HG03520 (cell line): ENCODE results near the gene TRIM45.
"Not testable (repeated sequence)": the region's sequence is repeated elsewhere in the genome, so short reads cannot be mapped to it uniquely, and the experiment has no call there.

Experiments used
- ATAC-seq: cut with Tn5 transposase; IDR thresholded peaks from one replicate; pipeline ENCODE4 v1.9.1; 2021; ENCODE audit warnings: mild to moderate bottlenecking, moderate library complexity; ENCODE audit not compliant: unreplicated experiment

TRIM45 gene, protein sequence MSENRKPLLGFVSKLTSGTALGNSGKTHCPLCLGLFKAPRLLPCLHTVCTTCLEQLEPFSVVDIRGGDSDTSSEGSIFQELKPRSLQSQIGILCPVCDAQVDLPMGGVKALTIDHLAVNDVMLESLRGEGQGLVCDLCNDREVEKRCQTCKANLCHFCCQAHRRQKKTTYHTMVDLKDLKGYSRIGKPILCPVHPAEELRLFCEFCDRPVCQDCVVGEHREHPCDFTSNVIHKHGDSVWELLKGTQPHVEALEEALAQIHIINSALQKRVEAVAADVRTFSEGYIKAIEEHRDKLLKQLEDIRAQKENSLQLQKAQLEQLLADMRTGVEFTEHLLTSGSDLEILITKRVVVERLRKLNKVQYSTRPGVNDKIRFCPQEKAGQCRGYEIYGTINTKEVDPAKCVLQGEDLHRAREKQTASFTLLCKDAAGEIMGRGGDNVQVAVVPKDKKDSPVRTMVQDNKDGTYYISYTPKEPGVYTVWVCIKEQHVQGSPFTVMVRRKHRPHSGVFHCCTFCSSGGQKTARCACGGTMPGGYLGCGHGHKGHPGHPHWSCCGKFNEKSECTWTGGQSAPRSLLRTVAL

DNA sequence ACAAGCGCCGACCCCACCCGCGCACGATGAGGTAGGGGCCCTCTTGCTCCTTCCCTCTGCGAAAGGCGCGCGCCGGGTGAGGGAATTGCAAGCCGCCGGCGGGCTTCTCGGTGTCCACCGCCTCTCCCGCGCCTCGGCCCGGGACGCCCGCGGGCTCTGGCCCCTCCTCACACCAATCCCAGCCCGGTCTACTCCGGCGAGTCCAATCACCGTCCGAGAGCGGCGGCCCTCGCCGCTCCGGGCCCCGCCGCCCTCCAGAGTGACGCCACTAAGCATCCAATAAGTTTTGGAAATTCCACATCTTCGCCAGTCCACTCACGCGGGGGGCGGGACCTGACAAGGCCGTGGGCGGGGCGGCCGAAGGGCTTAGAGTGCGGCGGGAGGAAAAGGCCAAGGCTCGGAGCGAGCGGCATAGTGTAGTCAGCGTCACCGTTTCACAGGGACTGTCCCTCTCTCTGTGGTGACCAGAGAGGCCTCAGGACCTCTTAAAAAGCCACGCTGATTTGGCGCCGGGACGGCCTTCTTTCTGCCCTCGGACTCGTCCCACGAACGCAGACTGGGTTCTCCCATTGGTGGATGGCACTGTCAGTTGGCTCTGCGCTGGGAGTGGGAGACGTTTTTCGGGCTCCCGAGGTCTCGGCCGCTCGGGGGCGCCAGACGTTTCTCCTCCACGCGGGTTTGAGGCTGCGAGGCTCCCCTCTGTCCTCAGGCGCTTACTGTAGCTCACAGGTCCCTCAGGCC, at the start of gene TRIM45:
Gene TRIM45, minus strand, starts transcription at position 161 of the 741 bp plus-strand sequence. CDS start 548 bp downstream, outside the sequence.
- ATAC-seq = peak; percentile 75

DNA sequence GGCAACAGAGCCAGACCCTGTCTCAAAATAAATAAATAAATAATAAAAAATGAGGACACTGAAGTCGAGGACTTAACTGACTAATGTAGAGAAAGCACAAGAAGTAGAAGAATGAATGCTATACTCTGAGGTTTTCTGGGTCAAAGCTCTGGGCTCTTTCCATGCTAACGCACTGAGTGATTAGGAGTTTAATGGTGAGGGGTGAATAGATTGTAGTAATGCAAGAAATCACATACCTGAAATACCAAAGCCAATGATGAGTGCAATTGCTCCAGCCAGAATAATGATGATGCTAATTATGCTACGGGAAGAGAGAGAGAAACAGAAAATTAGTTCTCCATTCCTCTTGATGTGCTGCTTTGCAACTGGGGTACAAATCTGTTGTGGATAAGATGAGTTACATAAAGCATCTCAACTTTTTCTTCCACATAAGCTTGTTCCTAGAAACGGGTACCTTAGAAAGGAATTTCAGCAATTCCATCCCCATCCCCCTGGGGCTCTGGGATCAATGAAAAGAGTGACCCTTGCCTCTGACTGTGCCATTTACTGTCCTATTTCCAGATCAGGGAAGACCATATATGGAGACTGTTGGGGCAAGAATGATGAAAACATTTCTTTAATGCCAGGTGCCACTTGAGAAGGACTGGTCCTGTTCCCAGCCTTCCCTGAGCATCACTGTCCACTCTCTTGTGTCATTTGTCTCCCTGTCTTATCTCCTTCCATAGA, 48.5 kb upstream of the TRIM45 start:
- ATAC-seq = no peak

DNA sequence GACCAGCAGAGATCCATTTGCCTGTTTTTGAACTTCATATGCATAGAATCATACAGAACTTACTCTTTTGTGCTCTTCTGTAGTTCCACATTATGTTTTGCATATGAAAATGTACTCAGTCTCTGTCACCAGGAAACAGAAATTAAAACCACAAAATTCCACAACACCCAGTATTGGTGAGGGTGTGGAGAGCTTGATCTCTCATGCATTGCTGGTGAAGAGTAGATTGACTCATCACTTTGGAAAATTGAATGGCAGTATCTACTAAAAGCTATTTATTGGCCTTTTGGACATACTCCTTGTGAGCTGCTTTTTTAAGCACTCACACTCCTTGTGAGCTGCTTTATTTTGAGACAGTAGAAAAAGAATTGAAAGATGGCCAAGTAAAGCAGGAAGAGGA, 45.9 kb upstream of the TRIM45 start:
- ATAC-seq = no peak

DNA sequence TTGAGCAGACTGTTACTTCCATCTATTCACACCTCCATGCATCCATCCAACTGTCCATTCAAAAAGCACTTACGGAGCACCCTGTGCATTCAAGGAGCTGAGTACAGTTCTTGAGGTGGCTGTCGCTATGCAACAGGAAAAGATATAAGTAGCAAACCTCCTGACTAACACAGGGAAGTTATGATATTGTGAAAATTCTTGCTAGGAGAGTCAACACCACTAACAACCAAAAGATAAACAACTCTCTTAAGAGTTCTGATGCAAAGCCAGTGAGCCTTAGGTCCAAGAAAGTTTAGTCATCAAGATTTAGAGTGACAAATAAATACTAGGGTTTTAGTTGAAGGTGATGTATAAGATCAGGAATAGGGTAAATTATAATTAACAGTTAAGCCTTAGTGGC, 44.5 kb upstream of the TRIM45 start:
- ATAC-seq = no peak

DNA sequence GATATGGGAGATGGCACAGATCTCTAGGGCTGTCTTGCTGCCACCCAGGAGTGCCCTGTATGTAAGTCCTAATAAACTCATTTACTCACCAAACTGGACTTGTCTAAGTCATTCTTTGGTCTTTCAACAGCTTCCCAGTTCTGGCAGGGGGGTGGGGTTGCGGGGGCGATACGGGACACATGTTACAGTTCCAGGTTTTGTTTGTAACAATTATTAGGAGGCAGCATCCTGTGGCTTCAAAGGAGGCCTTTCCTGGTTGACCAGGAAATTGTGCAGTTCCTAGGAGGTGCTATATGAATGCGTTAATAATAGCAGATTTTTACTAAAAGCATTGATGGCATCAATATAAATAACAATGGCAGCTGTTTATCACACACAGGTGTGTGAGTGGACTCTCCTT, 42.7 kb upstream of the TRIM45 start:
- ATAC-seq = no peak

DNA sequence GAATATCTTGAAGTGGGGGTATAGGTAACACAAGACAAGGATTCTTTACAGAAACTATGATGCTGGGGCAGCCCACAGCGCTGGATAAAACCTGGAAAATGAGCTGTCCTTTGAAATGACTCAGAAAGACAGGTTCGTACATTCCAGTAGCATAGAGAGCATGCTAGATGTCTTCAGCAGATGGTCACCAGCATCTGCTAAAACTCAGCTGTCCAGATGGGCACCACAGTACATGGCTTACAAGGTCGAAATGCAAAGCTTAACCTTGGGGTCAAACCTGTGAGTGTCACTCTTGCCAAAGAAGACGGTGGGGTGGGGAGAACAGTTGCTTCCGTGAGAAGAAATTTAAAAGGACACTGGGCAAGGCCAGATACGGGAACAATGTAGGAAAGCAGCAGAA, 41.3 kb upstream of the TRIM45 start:
- ATAC-seq = no peak

DNA sequence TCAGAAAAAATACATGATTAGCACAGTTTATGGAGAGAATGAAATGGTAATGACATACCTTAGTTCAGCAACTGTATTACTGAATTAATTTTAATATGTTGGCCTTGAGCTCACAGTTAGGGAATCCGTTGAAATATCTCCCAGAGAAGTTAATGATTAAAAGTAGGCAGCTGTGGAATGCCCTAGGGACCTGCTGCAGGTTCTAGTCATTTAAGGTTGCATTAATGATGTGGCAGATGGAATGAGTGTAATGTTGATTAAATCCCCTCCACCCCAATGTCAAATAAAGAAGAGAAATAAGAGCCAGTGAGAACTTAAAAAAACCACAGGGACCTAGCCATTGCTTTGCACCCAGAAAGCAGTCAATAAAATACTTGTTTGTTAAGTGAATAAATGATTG, 40.3 kb upstream of the TRIM45 start:
- no peak for ATAC-seq

DNA sequence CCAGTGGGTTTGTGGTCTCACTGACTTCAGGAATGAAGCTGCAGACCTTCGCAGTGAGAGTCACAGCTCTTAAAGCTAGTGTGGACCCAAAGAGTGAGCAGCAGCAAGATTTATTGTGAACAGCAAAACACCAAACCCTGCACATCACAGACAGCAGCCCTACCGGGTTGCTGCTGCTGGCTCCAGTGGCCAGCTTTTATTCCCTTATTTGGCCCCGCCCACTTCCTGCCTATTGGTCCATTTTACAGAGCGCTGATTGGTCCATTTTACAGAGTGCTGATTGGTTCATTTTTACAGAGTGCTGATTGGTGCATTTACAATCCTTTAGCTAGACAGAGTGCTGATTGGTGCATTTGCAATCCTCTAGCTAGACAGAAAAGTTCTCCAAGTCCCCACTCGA, 29.8 kb upstream of the TRIM45 start:
- not testable (repeated sequence) for ATAC-seq

DNA sequence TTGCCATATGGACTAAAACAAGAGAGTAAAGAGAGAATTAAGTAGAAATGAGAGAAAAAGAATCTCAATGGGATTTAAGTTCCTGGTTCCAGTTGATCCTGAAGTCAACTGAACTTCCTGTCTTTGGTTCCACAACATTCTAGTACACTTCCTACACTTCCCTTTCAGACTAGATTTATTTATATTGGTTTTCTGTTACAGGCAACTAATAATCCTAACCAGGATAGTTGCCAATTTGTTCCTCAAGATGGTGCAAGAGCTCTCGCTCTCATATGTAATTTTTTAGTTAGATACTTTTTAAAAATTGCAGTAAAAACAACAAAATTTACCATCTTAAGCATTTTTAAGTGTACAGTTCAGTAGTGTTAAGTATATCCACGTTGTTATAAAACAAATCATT, 28.8 kb upstream of the TRIM45 start:
- ATAC-seq = no peak

DNA sequence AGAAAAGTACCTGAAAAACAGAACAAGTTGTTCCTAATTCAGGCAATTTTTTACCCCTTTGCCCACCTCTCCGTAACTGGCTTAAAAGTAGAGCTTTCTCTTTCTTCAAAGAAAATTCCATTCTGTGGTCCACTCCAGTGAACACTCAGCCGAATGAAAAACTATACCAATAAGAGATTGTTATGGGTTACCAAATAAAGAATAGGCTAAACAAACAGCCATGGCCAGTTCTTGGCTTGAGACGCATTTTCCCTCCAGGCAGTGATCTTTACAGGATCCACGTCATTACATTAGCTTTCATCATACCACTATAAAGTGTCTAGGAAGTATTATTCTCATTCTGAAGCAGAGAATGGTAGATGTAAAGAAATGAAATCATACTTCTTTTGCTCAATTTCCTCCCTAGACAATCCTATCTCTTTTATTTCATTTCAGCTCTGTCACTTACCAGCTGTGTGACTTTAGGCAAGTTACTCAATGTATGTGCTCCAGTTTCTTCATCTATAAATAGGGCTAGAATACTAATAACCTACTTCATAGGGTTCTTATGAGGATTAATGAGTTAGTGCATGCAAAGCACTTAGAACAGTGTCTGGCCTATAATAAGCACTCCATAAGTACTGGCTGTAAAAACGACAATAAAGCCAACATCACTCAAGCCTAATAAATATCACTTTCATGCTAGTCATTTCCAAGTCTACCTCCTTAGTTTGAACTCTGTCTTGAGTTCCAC, 26.5 kb upstream of the TRIM45 start:
- ATAC-seq = no peak

DNA sequence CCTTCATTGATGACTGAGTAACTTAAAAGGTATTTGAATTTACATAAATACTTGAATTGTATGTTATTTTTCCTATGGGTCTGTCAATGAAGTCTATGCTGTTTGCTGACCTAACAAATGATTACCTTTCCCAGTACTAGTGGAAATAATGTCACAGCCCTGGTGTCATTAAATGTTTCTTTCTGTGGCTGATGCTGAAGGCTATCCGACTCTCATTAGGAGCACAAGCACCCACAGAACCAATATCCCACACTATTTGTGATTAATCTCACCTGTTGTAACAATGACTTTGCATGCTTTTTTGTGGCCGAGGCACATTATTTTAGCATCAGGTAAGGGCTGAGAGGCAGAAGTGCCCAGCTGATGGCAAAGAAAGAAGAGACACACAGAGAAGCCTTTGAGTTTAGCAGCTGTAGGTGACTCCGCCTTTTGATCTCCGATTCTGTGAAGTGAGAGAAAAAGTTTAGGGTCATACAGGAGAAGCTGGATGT, 25.8 kb upstream of the TRIM45 start:
- no peak for ATAC-seq

DNA sequence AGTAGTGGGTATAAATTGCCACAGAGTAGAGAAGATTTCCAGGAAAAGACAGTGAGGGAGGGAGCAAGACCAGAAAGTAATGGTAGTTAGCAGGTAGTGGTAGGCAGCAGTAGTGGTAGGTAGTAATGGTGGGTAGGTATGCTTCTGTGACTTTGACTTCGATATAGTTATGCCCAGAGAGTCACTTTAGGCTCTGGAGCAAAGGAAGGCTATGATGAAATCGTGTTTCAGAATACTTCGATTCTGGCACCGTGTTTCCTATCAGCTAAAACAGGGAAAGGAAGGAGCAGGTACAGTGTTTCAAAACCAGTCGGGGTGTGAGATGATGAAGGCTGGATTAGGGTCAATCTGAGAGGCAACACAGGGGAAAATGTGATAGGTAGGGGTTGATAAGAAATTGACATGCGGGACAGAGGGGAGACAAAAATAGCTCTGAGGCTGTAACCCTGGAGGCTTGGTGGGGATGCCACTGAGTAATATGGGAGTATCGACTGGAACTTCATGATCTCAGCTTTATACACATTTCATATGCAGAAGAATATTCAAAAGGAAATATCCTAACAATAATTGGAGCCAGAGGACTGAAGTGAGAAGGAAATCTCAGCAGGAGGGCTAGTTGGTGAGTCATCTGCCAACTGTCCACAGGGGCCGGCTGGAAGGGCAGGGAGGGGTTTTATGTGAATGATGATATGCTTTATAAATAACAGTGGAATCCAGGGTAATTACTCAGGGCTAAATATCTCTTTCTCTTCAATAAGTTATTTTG, 25.2 kb upstream of the TRIM45 start:
- no peak for ATAC-seq

DNA sequence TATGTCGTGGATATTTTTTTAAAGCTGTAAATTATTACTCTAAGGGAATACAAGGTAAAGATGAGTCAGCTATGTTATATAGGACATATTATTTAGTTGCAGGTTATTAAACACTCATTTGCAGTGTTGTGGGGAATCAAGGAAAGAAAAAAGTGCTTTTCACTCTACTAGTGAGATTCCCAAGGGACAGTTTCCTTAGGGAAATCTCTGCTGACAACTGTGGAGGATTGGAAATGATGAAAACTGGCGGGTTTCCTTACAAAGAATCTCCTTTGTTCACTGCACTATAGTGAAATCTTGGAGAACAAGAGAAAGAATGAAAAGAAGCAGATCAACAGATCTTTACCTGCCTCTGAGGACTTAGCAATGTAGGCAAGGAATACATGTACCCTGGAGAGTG, 24.5 kb upstream of the TRIM45 start:
- ATAC-seq = no peak

DNA sequence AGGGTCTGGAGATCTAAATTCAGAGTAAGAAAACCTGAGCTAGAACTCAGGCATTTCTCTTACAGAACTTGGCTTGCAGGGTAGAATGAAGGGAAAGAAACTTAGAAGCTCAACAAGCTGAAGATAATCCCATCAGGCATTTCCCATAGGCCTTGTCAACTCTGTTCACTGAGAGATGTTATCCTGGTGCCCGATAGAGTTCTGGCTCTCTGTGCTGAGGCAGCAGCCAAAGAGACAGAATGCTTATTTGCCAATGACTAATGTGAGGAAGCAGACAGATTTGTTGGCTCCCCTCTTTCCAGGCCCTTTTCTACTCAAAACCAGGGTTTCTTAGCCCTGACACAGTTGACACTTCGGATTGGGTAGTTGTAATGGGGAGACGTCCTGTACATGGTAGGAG, 22.3 kb upstream of the TRIM45 start:
- ATAC-seq = no peak

DNA sequence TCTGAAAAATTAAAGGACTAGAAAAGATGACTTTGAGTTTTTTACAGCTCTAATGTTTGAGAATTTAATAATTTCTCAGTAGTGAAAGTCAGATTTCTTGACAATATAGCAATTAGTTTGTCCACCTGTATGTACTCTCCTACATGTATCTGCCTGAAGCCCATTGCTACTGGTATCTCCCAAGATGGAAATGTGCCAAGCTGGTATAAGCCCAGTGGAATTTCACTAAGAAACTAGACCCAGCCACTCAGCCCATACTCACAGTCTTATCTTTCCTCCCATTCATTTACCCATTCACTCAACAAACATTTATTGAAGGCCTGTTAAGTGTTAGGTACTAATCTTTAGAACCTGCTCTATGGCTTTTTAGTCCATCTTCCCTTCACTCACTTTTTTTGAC, 21.6 kb upstream of the TRIM45 start:
- ATAC-seq = no peak

DNA sequence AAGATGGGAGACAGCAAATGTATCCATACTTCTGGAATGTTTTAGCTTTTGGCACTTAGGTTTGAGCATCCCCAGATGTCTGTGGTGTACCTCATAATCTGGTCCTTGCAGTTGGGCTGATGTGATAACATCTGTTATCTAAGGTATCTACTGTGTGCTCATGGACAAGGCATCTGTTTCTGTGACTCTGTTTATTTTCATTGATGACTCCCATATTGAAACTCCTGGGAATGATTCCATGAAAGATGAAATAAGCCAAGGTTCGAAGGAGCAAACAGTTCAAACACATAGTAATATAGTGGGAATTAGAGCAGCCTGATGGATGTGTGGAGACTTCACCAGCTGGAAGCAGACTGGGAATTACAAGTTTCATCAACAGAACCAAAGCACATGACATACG, 20.7 kb upstream of the TRIM45 start:
- ATAC-seq = no peak

DNA sequence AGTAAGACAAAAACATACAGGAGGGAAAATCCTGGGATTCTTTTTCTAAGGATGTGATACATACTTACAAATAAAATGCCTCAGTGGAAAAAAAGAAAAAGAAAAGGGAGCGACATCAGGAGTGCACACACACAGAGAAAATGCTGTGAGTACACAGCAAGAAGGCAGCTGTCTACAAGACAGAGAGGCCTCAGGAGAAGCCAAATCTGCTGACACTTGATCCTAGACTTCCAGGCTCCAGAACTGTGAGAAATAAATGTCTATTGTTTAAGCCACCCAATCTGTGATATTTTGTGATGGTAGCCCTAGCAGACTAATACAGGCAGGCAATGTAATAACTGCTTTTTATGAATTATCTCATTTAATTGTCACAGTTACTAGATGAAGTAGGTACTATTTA, 17.0 kb upstream of the TRIM45 start:
- no peak for ATAC-seq

DNA sequence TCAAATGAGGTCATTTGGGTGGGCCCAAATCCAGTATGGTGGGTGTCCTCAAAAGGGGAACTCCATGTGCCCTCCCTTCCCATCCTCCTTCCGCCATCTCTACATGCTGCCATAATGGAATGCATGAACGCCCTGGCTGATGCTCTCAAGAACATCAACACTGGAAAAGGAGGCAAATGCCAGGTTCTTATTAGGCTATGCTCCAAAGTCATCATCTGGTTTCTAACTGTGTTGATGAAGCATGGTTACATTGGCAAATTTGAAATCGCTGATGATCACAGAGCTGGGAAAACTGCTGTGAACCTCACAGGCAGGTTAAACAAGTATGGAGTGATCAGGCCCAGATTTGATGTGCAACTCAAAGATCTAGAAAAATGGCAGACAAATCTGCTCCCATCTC, 16.6 kb upstream of the TRIM45 start:
- ATAC-seq = no peak

DNA sequence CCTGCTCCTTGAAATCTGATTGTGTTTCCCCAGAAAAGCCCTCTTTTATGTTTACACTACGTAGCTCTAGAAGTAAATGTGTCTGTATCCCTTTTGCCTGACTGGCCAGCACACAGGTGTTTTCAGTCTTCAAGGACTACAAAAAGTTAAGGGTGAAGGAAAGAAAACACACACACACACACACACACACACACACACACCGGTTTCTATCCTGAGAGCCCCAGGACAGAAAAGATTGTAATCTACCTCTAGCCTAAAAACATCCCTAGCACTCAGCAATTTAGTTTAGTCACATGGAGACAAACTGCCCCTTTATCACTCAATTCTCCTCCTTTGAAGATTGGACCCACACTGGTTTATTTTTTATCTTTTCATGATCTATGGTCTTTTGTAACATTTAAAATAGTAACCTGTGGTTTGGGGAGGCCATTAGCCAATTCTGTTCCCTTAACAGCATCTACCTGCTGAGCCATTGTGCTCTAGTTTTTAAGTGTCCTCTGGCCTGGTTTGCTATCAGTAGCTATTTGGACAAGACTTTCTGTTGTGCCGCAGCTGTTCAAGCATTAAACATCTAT, 15.8 kb upstream of the TRIM45 start:
- ATAC-seq = no peak
